Neuron (in vitro differentiated cells): ENCODE measurements around the gene AKAP6.

Source experiments
- H2AFZ ChIP-seq: one replicate; pipeline ENCODE4 v1.6.1; 2013; ENCODE audit warnings: low read depth, mild to moderate bottlenecking, inconsistent platforms, low read length, moderate library complexity
- H3K27me3 ChIP-seq: one replicate; pipeline ENCODE4 v1.6.1; 2013; ENCODE audit warnings: low read length; ENCODE audit not compliant: insufficient read depth
- H3K36me3 ChIP-seq: one replicate; pipeline ENCODE4 v1.6.1; 2013; ENCODE audit warnings: low read length; ENCODE audit not compliant: insufficient read depth
- H3K4me1 ChIP-seq: one replicate; pipeline ENCODE4 v1.6.1; 2013; ENCODE audit warnings: low read length; ENCODE audit not compliant: insufficient read depth
- H3K4me3 ChIP-seq: 2 replicates; pipeline ENCODE4 v1.5.1; 2013; ENCODE audit warnings: mild to moderate bottlenecking, low read length, moderate library complexity
- H3K9me3 ChIP-seq: one replicate; pipeline ENCODE4 v1.6.1; 2013; ENCODE audit warnings: low read length

Gene AKAP6

GRCh38 chr14:32341947-32342846 is 13.1 kb downstream of the AKAP6 start:
- no peak overlapping the region for H2AFZ ChIP-seq
- no peaks in the 10 kb centered on the region for H3K36me3 ChIP-seq
- no peaks in the 10 kb centered on the region for H3K27me3 ChIP-seq
- no peak overlapping the region for H3K4me3 ChIP-seq
- H3K4me1 ChIP-seq = peaks cover 21% of the 10 kb centered on the region
- H3K9me3 ChIP-seq = no peaks in the 10 kb centered on the region

GRCh38 chr14:32342847-32343194 is 13.7 kb downstream of the AKAP6 start:
- Histone ChIP-seq H3K4me1 (peaks cover 21% of the 10 kb centered on the region), H2AFZ (no peak overlapping the region), H3K4me3 (no peak overlapping the region), H3K36me3 (no peaks in the 10 kb centered on the region), H3K9me3 (no peaks in the 10 kb centered on the region), H3K27me3 (no peaks in the 10 kb centered on the region)

GRCh38 chr14:32343926-32344430 is 14.9 kb downstream of the AKAP6 start:
- Histone ChIP-seq H3K36me3 (no peaks in the 10 kb centered on the region), H2AFZ (no peak overlapping the region), H3K9me3 (no peaks in the 10 kb centered on the region), H3K27me3 (no peaks in the 10 kb centered on the region), H3K4me3 (no peak overlapping the region), H3K4me1 (peaks cover 21% of the 10 kb centered on the region)

GRCh38 chr14:32345311-32345791 is 16.3 kb downstream of the AKAP6 start:
- Histone ChIP-seq H3K36me3 (no peaks in the 10 kb centered on the region), H3K4me1 (peaks cover 21% of the 10 kb centered on the region), H3K9me3 (no peaks in the 10 kb centered on the region), H3K4me3 (no peak overlapping the region), H3K27me3 (no peaks in the 10 kb centered on the region), H2AFZ (no peak overlapping the region)

- no peaks in the 10 kb centered on the region for H3K36me3 ChIP-seq
- no peak overlapping the region for H2AFZ ChIP-seq
- no peaks in the 10 kb centered on the region for H3K27me3 ChIP-seq
- H3K4me1 ChIP-seq = peaks cover 8% of the 10 kb centered on the region
- H3K4me3 ChIP-seq = no peak overlapping the region
- no peaks in the 10 kb centered on the region for H3K9me3 ChIP-seq
Observed at GRCh38 chr14:32349322-32349721, 20.2 kb downstream of the AKAP6 start.

GRCh38 chr14:32350020-32350419 is 20.9 kb downstream of the AKAP6 start:
- Histone ChIP-seq H3K9me3 (no peaks in the 10 kb centered on the region), H3K36me3 (no peaks in the 10 kb centered on the region), H3K27me3 (no peaks in the 10 kb centered on the region), H2AFZ (no peak overlapping the region), H3K4me1 (peaks cover 6% of the 10 kb centered on the region), H3K4me3 (no peak overlapping the region)

GRCh38 chr14:32352631-32353030 is 23.5 kb downstream of the AKAP6 start:
- Histone ChIP-seq H3K9me3 (no peaks in the 10 kb centered on the region), H3K27me3 (no peaks in the 10 kb centered on the region), H2AFZ (no peak overlapping the region), H3K4me3 (no peak overlapping the region), H3K36me3 (peaks cover 2% of the 10 kb centered on the region), H3K4me1 (no peaks in the 10 kb centered on the region)

GRCh38 chr14:32354716-32355115 is 25.6 kb downstream of the AKAP6 start:
- Histone ChIP-seq H3K9me3 (no peaks in the 10 kb centered on the region), H3K4me3 (no peak overlapping the region), H3K36me3 (peaks cover 2% of the 10 kb centered on the region), H2AFZ (no peak overlapping the region), H3K27me3 (no peaks in the 10 kb centered on the region), H3K4me1 (no peaks in the 10 kb centered on the region)

GRCh38 chr14:32358781-32359180 is 29.7 kb downstream of the AKAP6 start:
- Histone ChIP-seq H3K27me3 (no peaks in the 10 kb centered on the region), H3K9me3 (no peaks in the 10 kb centered on the region), H3K4me1 (peaks cover 8% of the 10 kb centered on the region), H3K4me3 (no peak overlapping the region), H2AFZ (no peak overlapping the region), H3K36me3 (peaks cover 2% of the 10 kb centered on the region)

GRCh38 chr14:32361674-32362073 is 32.6 kb downstream of the AKAP6 start:
- Histone ChIP-seq H3K36me3 (no peaks in the 10 kb centered on the region), H3K4me3 (no peak overlapping the region), H3K27me3 (no peaks in the 10 kb centered on the region), H3K4me1 (peaks cover 21% of the 10 kb centered on the region), H2AFZ (no peak overlapping the region), H3K9me3 (no peaks in the 10 kb centered on the region)

- H3K4me1 ChIP-seq = peaks cover 26% of the 10 kb centered on the region
- H3K4me3 ChIP-seq = no peak overlapping the region
- H3K9me3 ChIP-seq = no peaks in the 10 kb centered on the region
- no peaks in the 10 kb centered on the region for H3K36me3 ChIP-seq
- H3K27me3 ChIP-seq = no peaks in the 10 kb centered on the region
- no peak overlapping the region for H2AFZ ChIP-seq
Observed at GRCh38 chr14:32363761-32364160, 34.7 kb downstream of the AKAP6 start.

- H3K4me3 ChIP-seq = no peak overlapping the region
- no peaks in the 10 kb centered on the region for H3K9me3 ChIP-seq
- H3K27me3 ChIP-seq = no peaks in the 10 kb centered on the region
- H2AFZ ChIP-seq = no peak overlapping the region
- no peaks in the 10 kb centered on the region for H3K36me3 ChIP-seq
- peaks cover 26% of the 10 kb centered on the region for H3K4me1 ChIP-seq
Observed at GRCh38 chr14:32364941-32365340, 35.8 kb downstream of the AKAP6 start.

GRCh38 chr14:32366256-32366879 is 37.3 kb downstream of the AKAP6 start:
- H2AFZ ChIP-seq = no peak overlapping the region

More at GRCh38 chr14:32366256-32366879, 37.3 kb downstream of the AKAP6 start:
- Histone ChIP-seq H3K36me3 (no peaks in the 10 kb centered on the region), H3K4me1 (peaks cover 26% of the 10 kb centered on the region), H3K9me3 (no peaks in the 10 kb centered on the region), H3K4me3 (no peak overlapping the region), H3K27me3 (no peaks in the 10 kb centered on the region)
